ENCODE measurements around the gene CALCB.

- TF ChIP-seq CTCF (IDR thresholded peaks at IDR 0.05) (no peak), POLR2A (IDR thresholded peaks at IDR 0.05) (no peak)
Observed at GRCh38 chr11:15045891-15046290, 27.5 kb upstream of the CALCB start.

Measured in lower leg skin (tissue), 3 donors.